ENCODE measurements around the gene DPT.

Gene DPT

GRCh38 chr1:168700575-168701268 lies 28.3 kb downstream of the DPT start:
- DNase-seq (ENCODE audit: low spot score) = no peak

GRCh38 chr1:168698453-168698852 lies 30.6 kb downstream of the DPT start:
- no peak for DNase-seq (ENCODE audit: low spot score)

- DNase-seq (ENCODE audit: low spot score) = no peak
These were observed 31.5 kb downstream of the DPT start for GRCh38 chr1:168697356-168698126.

- DNase-seq (ENCODE audit: low spot score) = no peak
These were observed 32.8 kb downstream of the DPT start for GRCh38 chr1:168696125-168696760.

DNA sequence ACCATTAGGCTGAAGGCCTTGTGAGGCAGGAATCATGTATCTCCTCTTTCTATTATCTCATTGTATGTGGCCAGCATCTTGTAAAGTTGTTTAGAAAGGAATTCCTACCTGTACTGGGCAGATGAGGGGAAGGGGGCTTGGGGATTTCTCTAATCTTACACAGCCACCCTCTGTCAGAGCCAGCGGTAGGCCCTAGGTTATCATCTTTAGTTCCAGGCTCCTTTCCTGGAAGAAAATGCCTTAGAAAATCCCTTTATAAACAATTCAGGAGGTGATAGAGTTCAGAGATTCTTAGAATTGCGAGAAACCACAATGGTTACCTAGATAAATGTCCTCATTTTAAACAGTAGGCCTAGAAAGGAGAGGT lies 35.2 kb downstream of the DPT start:
- no peak for DNase-seq (ENCODE audit: low spot score)

DNA sequence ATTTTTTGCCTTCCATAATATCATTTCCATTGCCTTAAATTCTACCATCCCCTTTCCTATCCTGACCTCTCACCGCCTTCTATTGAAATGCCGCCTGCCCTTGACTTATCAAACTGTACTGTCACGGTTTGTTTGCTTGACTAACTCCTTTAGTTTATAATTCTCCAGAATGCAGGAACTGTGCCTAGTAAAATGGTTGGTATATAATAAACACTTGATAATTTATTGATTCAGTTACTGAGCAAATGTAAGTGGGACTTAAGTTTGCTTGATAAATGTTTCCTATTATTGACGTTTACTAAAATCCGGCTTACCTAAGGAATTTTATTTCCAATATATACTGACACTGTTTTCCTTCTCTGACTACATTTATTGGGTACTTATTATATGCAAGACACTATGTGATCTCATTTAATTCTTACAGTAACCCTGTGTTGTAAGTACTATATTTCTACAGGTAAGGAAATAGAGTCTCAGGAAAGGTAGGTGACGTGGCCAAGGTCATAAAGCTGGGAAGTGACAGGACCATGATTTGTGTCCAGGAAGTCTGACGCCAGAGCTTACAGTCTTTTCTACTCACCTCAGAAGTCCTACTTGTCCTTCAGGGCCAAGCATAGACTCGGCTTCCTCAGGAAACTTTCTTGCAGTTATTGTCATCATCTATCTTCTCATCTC lies 35.7 kb downstream of the DPT start:
- DNase-seq (ENCODE audit: low spot score) = no peak

- no peak for DNase-seq (ENCODE audit: low spot score)
These were observed 36.5 kb downstream of the DPT start for GRCh38 chr1:168692472-168692871.

- peak; percentile 95 for DNase-seq (ENCODE audit: low spot score)
These were observed 37.5 kb downstream of the DPT start for GRCh38 chr1:168691541-168691940.

GRCh38 chr1:168689726-168690602 lies 39.0 kb downstream of the DPT start:
- peak; percentile 94 for DNase-seq (ENCODE audit: low spot score)

DNA sequence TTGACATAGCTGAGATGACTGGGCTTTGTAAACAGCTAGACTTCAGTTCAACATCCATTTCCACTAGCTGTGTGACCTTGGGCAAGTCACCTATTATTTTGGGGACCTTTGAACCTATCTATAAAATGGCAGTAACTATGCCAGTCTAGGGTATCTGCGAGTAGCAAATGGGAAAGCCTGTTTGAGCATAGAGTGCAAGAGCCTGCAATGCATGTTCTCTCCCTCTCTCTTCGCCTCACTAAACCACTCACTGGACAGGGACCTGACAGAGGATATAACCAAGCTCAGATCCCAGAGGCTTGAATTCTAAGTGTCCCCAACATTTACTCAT lies 39.7 kb downstream of the DPT start:
- DNase-seq (ENCODE audit: low spot score) = no peak

DNA sequence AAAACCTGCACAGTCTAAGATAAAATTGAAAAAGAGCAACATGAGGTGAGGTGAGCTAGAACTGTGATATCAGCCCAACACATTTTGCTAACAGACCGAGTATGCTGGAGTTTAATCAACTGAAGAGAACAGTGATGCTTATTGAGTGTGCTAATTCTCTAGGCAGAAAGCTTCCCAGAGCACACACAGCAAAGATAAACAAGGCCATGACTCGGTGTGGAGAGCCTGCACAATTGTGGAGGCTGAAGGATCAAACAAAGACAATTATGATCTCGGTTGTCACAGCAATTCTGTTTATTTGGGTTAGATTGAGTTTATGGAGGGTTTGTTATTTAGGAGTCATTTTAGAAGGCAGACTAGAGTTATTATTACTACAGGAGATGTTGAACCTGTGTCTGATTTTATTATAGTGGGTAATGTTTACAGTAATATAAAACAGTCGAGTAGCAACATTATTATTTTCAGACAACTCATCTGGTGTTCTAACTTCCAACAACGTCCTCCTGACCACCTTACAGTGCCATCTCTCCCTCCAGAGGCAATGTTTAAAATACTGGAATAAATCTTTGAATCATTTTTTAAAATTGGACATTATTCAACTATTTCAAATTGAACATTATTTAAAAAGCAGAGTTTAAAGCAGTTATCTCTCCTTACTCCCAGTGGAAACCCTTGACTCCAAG lies 40.2 kb downstream of the DPT start:
- DNase-seq (ENCODE audit: low spot score) = no peak

GRCh38 chr1:168687816-168688215 lies 41.2 kb downstream of the DPT start:
- DNase-seq (ENCODE audit: low spot score) = peak; percentile 4

DNA sequence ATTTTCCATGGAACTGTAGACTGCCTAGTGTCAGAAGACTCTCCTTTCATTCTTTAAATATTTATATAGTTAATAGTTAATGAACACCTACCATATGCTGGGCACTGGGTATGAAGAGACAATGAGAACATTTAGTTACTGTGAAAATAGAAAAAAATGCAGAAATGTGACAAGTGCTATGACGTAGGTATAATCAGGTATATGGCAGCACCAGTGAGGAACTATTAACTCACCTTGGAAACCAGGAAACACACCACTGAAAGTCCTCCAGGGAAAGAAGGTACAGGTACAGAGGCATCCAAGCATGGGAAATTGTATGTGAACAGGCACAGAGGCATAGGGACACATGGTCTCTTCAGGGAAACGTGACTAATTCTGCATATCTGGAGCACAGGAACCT lies 42.3 kb downstream of the DPT start:
- DNase-seq (ENCODE audit: low spot score) = no peak

DNA sequence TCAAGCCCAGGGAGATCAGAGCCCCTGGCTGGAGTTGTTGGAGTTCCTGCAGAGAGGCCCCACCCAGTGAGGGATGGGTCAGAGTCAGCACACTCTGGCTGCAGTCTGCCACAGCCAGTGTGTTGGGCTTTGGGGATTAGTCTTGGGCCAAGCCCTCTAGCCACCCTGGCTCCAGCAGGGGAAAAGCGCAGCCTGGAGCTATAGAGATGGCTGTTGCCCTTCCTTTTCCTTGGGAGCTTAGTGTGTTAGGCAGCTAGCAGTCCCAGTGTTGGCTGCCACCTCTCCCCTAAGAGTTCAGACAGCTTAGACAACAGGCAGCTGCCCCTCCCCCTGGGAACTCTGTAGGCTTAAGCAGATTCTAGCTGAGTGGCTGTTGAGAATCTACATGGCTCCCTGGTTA lies 45.1 kb downstream of the DPT start:
- DNase-seq (ENCODE audit: low spot score) = no peak

DNA sequence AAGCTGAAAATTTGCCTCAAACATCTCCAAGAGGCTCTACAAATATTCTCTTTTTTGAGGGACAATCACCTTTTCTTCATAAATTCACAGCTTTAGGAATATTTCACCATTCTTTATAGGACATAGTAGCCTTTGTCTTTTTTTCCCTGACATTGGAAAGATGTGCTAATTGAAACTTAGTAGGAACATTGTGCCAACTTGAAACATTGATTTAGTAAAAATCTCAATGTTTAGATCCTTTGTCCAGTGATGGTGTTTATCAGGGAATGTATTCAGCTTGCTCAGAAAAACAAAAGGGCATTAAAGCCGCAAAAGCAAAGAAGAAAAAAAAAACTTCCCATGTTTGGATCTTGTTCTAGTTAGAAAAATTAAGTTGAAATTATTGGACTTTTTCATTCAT lies 52.1 kb downstream of the DPT start:
- DNase-seq (ENCODE audit: low spot score) = no peak

GRCh38 chr1:168676029-168676812 lies 52.8 kb downstream of the DPT start:
- DNase-seq (ENCODE audit: low spot score) = no peak

- no peak for DNase-seq (ENCODE audit: low spot score)
These were observed 54.9 kb downstream of the DPT start for GRCh38 chr1:168673974-168674683.

- no peak for DNase-seq (ENCODE audit: low spot score)
These were observed 56.7 kb downstream of the DPT start for GRCh38 chr1:168672278-168672677.

DNA sequence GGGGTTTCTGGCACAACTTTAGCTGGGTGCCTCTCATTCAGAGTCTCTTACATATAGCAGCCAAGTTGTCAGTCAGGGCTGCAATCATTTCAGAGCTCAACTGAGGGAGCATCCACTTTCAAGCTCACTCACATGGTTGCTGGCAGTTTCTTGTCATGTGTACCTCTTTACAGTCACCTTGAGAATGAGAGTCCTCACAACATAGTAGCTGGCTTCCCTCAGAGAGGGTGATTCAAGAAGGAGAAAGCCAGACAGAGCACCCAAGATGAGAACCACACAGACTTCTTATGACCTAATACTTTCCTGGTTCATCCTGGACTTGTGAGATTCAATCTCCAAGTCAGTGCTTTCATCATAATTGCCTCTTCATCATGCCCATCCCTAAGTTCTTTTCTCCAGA lies 57.2 kb downstream of the DPT start:
- no peak for DNase-seq (ENCODE audit: low spot score)
